Common myeloid progenitor, CD34-positive (primary cell): ENCODE measurements around the gene CISH.

Experiments used
- CTCF ChIA-PET: fragments of 350-600 bp; sonication (Branson Sonifier 250); formaldehyde crosslinking; loops from one replicate; lab custom pipeline; 2021; ENCODE audit warnings: antibody characterized with exemption; lab: Charles Lee
- POLR2A ChIA-PET: fragments of 350-600 bp; sonication (Branson Sonifier 250); formaldehyde crosslinking; loops from one replicate; lab custom pipeline; 2021; ENCODE audit warnings: antibody characterized with exemption; lab: Charles Lee
- DNase-seq, 3 donors: peaks; one replicate each; pipeline versions ENCODE4 v3.0.0 to v3.0.0-alpha.2; 2013
- H3K27ac ChIP-seq, 2 experiments: 1 replicate in 1 of 2; 2 replicates in 1 of 2; pipeline ENCODE4 v1.7.0; 2013; ENCODE audit warnings: inconsistent platforms in 2 of 2, low read length in 2 of 2, mild to moderate bottlenecking in 2 of 2, low read depth in 1 of 2, moderate library complexity in 1 of 2; ENCODE audit not compliant: severe bottlenecking in 2 of 2, insufficient read depth in 1 of 2, poor library complexity in 1 of 2
- H3K27me3 ChIP-seq, 5 experiments: replicated peaks in 2 of 5; 1 replicate in 3 of 5; 2 replicates in 2 of 5; pipeline versions ENCODE4 v1.6.1 to v1.7.0; 2013; ENCODE audit warnings: low read length in 4 of 5, mild to moderate bottlenecking in 2 of 5, moderate library complexity in 2 of 5, inconsistent platforms in 1 of 5; ENCODE audit not compliant: insufficient read depth in 5 of 5, control insufficient read depth in 4 of 5
- H3K36me3 ChIP-seq, 4 experiments: 1 replicate in 2 of 4; 2 replicates in 2 of 4; pipeline versions ENCODE4 v1.6.1 to v1.7.0; 2013; ENCODE audit warnings: low read length in 3 of 4, control low read depth in 1 of 4, mild to moderate bottlenecking in 1 of 4; ENCODE audit not compliant: control insufficient read depth in 4 of 4, insufficient read depth in 4 of 4
- H3K4me1 ChIP-seq, 4 experiments: 1 replicate in 3 of 4; 2 replicates in 1 of 4; pipeline versions ENCODE4 v1.6.1 to v1.7.1; 2013; ENCODE audit warnings: low read length in 3 of 4, mild to moderate bottlenecking in 3 of 4, control low read depth in 1 of 4, inconsistent platforms in 1 of 4, moderate library complexity in 1 of 4; ENCODE audit not compliant: control insufficient read depth in 4 of 4, insufficient read depth in 4 of 4; ENCODE audit errors: control extremely low read depth in 1 of 4
- H3K4me3 ChIP-seq, 7 experiments: 1 replicate in 4 of 7; 2 replicates in 3 of 7; pipeline versions ENCODE4 v1.5.1 to v1.7.0; 2013; ENCODE audit warnings: mild to moderate bottlenecking in 7 of 7, low read length in 6 of 7, moderate library complexity in 6 of 7, inconsistent platforms in 2 of 7, low read depth in 2 of 7, control low read depth in 1 of 7; ENCODE audit not compliant: insufficient read depth in 4 of 7, control insufficient read depth in 1 of 7; ENCODE audit errors: extremely low read depth in 1 of 7
- H3K9me3 ChIP-seq, 5 experiments: 1 replicate in 4 of 5; 2 replicates in 1 of 5; pipeline versions ENCODE4 v1.6.1 to v1.7.1; 2013; ENCODE audit warnings: low read length in 4 of 5, mild to moderate bottlenecking in 2 of 5, inconsistent platforms in 1 of 5, low read depth in 1 of 5, moderate library complexity in 1 of 5; ENCODE audit not compliant: control insufficient read depth in 4 of 5, insufficient read depth in 2 of 5; ENCODE audit errors: control extremely low read depth in 1 of 5
- WGBS: methylation state at CpG from one replicate; pipeline ENCODE4 v1.1.5; 2013; ENCODE audit not compliant: insufficient coverage; 5-methylcytosine and 5-hydroxymethylcytosine counted together

CISH gene

GRCh38 chr3:50639055-50639494, 27.5 kb upstream of the CISH start:
- WGBS = 90% methylated on average over 5 of the region's 6 CpGs
- Histone ChIP-seq H3K4me1 (peaks cover 0 to 43% (median 32%) of the 10 kb centered on the region in 4 experiments), H3K9me3 (no peaks in the 10 kb centered on the region), H3K27me3 (no peaks in the 10 kb centered on the region), H3K4me3 (no peak overlapping the region), H3K27ac (no peak overlapping the region), H3K36me3 (peaks cover 21 to 74% (median 52%) of the 10 kb centered on the region in 4 experiments)
- ChIA-PET CTCF (interaction anchor here (0.8 to 3.1 kb wide), 7 partner anchors 8 to 27 kb away, joined by 3 to 15 read pairs (median 4); partner anchors contain the start of gene CISH), POLR2A (interaction anchor here (1.1 kb wide), 1 partner anchor 18 kb away, joined by 3 read pairs; no protein-coding TSS in a partner anchor)
- DNase-seq = no peak

DNA sequence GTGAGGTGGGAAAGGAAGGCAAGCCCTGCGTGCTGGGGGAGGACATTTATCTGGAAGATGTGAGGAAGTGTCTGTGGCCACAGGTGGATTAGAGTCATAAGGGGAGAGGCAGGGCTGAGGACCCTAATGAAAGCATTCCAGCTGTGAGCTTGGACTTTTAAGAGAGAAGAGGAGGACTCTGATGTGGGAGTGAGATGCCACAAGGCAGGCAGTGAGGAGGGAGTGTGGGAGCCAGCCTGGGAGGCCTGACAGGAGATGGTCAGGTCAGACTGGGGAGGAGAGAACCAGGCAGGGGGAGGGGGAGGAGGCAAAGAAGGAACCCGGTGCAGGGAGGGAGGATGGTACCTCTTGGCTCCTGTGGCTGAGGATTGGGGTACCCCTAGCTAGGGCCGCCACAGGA, 26.4 kb upstream of the CISH start:
- ChIA-PET CTCF (interaction anchor here (0.9 to 3.1 kb wide), 4 partner anchors 10 to 23 kb away, joined by 3 to 9 read pairs (median 7); no protein-coding TSS in a partner anchor), POLR2A (interaction anchor here (1.1 kb wide), 1 partner anchor 17 kb away, joined by 3 read pairs; no protein-coding TSS in a partner anchor)
- Histone ChIP-seq H3K27ac (peak overlapping the region in 1 of 2 experiments; percentile 11), H3K4me1 (peaks cover 0 to 54% (median 44%) of the 10 kb centered on the region in 4 experiments), H3K4me3 (no peak overlapping the region), H3K36me3 (peaks cover 21 to 67% (median 41%) of the 10 kb centered on the region in 4 experiments), H3K27me3 (no peaks in the 10 kb centered on the region), H3K9me3 (no peaks in the 10 kb centered on the region)
- no peak for DNase-seq
- WGBS = 36% methylated on average over 3 of the region's 3 CpGs

DNA sequence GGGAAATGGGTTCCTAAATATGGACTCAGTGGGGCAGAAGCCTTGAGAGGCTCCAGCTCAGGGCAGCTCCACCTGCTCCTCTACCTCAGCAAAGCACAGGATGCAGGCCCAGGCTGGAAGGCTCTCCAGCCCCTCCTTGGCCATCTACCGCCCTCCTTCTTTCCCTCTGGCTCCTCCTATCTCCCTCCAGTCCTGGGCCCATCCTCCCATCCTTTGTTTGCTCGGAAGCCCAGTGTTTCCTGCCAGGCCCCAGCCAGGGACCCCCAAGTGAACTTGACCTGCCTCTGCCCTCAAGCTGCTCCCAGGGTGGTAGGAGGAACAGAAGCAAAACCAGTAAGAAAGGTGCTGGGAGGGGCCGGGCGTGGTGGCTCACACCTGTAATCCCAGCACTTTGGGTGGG, 25.4 kb upstream of the CISH start:
- DNase-seq = no peak
- ChIA-PET POLR2A (no interaction called here), CTCF (interaction anchor here (1.1 to 3.1 kb wide), 6 partner anchors 9 to 22 kb away, joined by 3 to 9 read pairs (median 4); partner anchors contain the start of gene MAPKAPK3)
- H3K36me3 ChIP-seq = peaks cover 18 to 60% (median 34%) of the 10 kb centered on the region in 4 experiments
- H3K27ac ChIP-seq = peak overlapping the region in 1 of 2 experiments; percentile 50
- H3K27me3 ChIP-seq = no peaks in the 10 kb centered on the region
- 85% methylated on average over 4 of the region's 4 CpGs for WGBS
- peak overlapping the region in 1 of 7 experiments; percentile 0 for H3K4me3 ChIP-seq
- H3K4me1 ChIP-seq = peaks cover 2 to 63% (median 53%) of the 10 kb centered on the region in 4 experiments
- H3K9me3 ChIP-seq = no peaks in the 10 kb centered on the region

DNA sequence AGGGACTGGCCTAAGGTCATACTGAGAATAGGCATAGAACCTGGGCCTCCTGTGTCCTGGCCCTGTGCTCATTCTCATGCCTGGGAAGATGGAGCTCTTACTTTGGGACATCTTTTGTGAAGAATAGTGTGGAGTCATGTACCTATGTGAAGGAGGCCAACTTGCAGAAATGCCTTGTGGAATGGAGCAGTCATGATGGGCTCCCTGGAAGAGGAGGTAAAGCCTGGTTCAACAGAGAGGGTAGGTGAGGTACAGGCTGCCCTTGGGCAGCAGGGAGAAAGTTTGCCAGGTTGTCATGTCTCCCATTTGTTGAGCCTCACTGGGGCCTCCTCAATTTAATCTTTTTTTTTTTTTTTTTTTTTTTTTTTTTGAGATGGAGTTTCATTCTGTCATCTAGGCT, 23.5 kb upstream of the CISH start:
- Histone ChIP-seq H3K27me3 (no peaks in the 10 kb centered on the region), H3K9me3 (no peaks in the 10 kb centered on the region), H3K4me1 (peaks cover 12 to 83% (median 72%) of the 10 kb centered on the region in 4 experiments), H3K36me3 (peaks cover 3 to 54% (median 17%) of the 10 kb centered on the region in 4 experiments), H3K27ac (no peak overlapping the region), H3K4me3 (no peak overlapping the region)
- no peak for DNase-seq
- ChIA-PET POLR2A (interaction anchor here (0.6 kb wide), 1 partner anchor 22 kb away, joined by 4 read pairs; no protein-coding TSS in a partner anchor), CTCF (interaction anchor here (1.1 to 40.1 kb wide), 7 partner anchors 9 to 64 kb away, joined by 3 to 799 read pairs (median 8); partner anchors contain the start of genes C3orf18, CISH, HEMK1 and MAPKAPK3)

GRCh38 chr3:50633230-50633790, 21.7 kb upstream of the CISH start:
- peak overlapping the region in 2 of 7 experiments; percentile 41 for H3K4me3 ChIP-seq
- H3K9me3 ChIP-seq = no peaks in the 10 kb centered on the region
- peak overlapping the region in 1 of 2 experiments; percentile 69 for H3K27ac ChIP-seq
- no peak for DNase-seq
- ChIA-PET CTCF (interaction anchor here (1.1 to 40.1 kb wide), 11 partner anchors 10 to 798 kb away, joined by 3 to 799 read pairs (median 6); partner anchors contain the start of genes C3orf18, CISH, HEMK1 and MAPKAPK3), POLR2A (interaction anchor here (1.0 kb wide), 1 partner anchor 750 kb away, joined by 4 read pairs; no protein-coding TSS in a partner anchor)
- H3K4me1 ChIP-seq = peaks cover 12 to 94% (median 89%) of the 10 kb centered on the region in 4 experiments
- WGBS = 56% methylated on average over 5 of the region's 5 CpGs
- no peaks in the 10 kb centered on the region for H3K27me3 ChIP-seq
- H3K36me3 ChIP-seq = peaks cover 3 to 55% (median 6%) of the 10 kb centered on the region in 4 experiments

DNA sequence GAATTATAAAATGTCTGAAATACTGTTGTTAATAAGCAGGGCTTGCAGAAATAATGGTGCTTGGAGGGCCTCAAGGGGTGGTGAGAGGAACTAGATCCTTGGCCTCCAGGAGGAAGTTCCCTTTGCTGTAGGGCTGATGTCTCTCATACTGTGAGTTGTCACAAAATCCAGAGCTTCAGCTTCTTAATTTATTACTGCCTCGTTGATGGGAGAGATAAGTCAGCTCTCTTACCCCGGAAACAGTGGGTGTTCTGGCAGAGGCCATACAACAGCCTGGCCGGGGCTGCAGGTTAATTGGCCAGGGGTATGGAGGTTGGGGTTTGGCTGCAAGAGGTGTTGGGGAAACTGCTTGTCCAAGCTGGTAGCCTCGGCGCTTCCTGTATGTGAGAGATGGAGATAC, 20.9 kb upstream of the CISH start:
- WGBS = 0% methylated on average over 4 of the region's 5 CpGs
- DNase-seq = peak; percentile 42 to 87 (median 80)
- ChIA-PET CTCF (interaction anchor here (1.1 to 40.1 kb wide), 11 partner anchors 9 to 757 kb away, joined by 3 to 799 read pairs (median 6); partner anchors contain the start of genes C3orf18, CISH, HEMK1 and MAPKAPK3), POLR2A (interaction anchor here (0.8 to 1.0 kb wide), 2 partner anchors 8 to 751 kb away, joined by 3 to 4 read pairs; no protein-coding TSS in a partner anchor)
- peak overlapping the region in 3 of 7 experiments; percentile 26 to 41 (median 41) for H3K4me3 ChIP-seq
- peak overlapping the region in 1 of 2 experiments; percentile 69 for H3K27ac ChIP-seq
- peaks cover 12 to 94% (median 90%) of the 10 kb centered on the region in 4 experiments for H3K4me1 ChIP-seq
- H3K36me3 ChIP-seq = peaks cover 3 to 57% (median 8%) of the 10 kb centered on the region in 4 experiments
- H3K27me3 ChIP-seq = no peaks in the 10 kb centered on the region
- H3K9me3 ChIP-seq = no peaks in the 10 kb centered on the region
